NCI-H82 treated with DMSO at 0.1 percent for 48 hours (cell line): ENCODE data around the gene NR3C2.

Experiments used
- DNase-seq: peaks from one replicate; lab custom pipeline; 2025; ENCODE audit not compliant: unreplicated experiment; lab: John Stamatoyannopoulos, UW

NR3C2 gene

GRCh38 chr4:148441986-148442831, at the start of gene NR3C2:
TSS of gene NR3C2 (minus strand) at chr4:148442414.
- DNase-seq = peak; percentile 84

GRCh38 chr4:148487181-148487580, 45.0 kb upstream of the NR3C2 start:
- DNase-seq = no peak

GRCh38 chr4:148481636-148482035, 39.4 kb upstream of the NR3C2 start:
- DNase-seq = no peak

- DNase-seq = no peak
Observed at GRCh38 chr4:148477276-148477675, 35.1 kb upstream of the NR3C2 start.

- DNase-seq = no peak
Observed at GRCh38 chr4:148469938-148470337, 27.7 kb upstream of the NR3C2 start.

GRCh38 chr4:148454835-148455234, 12.6 kb upstream of the NR3C2 start:
- DNase-seq = no peak

- no peak for DNase-seq
Observed at GRCh38 chr4:148453833-148454232, 11.6 kb upstream of the NR3C2 start.

GRCh38 chr4:148452970-148453369, 10.8 kb upstream of the NR3C2 start:
- DNase-seq = no peak

- no peak for DNase-seq
Observed at GRCh38 chr4:148449921-148450320, 7.7 kb upstream of the NR3C2 start.

- DNase-seq = no peak
Observed at GRCh38 chr4:148448141-148448540, 5.9 kb upstream of the NR3C2 start.

GRCh38 chr4:148447681-148448080, 5.5 kb upstream of the NR3C2 start:
- no peak for DNase-seq

- DNase-seq = no peak
Observed at GRCh38 chr4:148445860-148446330, 3.7 kb upstream of the NR3C2 start.

- DNase-seq = peak; percentile 8
Observed at GRCh38 chr4:148445071-148445859, 3.1 kb upstream of the NR3C2 start.

GRCh38 chr4:148444296-148445070, 2.3 kb upstream of the NR3C2 start:
- no peak for DNase-seq

GRCh38 chr4:148443512-148444295, 1.5 kb upstream of the NR3C2 start:
- DNase-seq = no peak

GRCh38 chr4:148442832-148443511, 758 bp upstream of the NR3C2 start:
- no peak for DNase-seq

GRCh38 chr4:148441624-148441985, 609 bp downstream of the NR3C2 start:
- no peak for DNase-seq

- no peak for DNase-seq
Observed at GRCh38 chr4:148438047-148438446, 4.2 kb downstream of the NR3C2 start.

- DNase-seq = no peak
Observed at GRCh38 chr4:148437439-148437838, 4.8 kb downstream of the NR3C2 start.

- no peak for DNase-seq
Observed at GRCh38 chr4:148436512-148436911, 5.7 kb downstream of the NR3C2 start.
